ENCODE results near the gene ADAMTS2.

ADAMTS2 gene

DNA sequence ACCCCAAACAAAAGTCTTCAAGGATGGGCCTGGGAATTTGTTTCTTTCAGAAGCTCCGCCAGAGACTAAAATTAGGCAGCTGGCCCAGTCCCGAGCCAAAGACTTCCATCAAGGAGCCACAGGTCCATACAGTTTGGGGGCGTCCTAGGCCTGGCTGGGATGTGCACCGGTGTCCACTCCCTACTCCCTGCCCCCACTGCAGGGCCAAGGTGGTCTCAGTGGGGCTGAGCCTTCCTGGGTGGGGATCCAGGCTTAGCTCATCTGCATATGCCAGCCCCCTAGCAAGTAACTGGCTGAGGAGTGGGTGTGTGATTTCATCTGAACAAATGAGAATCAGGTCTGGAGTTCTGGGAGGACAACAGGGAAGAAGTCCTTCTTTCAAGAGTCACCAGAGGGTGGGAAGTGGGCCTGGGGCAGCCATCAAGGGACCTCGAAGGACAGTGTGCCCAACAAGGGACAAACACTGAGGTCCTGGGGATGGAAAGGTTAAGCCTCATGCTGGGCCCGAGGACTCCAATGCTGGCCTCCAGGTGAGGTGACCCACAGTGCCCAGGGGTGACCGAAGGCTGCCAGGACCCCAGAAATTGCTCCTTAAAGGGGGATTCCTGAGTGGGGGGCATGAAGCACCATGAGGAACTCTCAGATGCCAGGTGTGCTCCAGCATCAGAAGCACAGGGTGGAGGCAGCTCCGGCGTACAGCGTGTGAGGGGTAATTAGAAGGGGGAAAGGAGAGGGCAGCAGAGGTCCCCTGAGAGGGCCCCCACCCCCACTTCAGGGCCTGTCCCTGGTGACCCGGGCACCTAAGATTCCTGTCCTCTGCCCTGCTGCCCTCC lies 193.8 kb downstream of the ADAMTS2 start:
- no peaks in the 10 kb centered on the region for H3K9me3 ChIP-seq (ENCODE audit: low read length)
- no peak overlapping the region for H3K4me2 ChIP-seq (ENCODE audit: low read length)
- TF ChIP-seq, protein P1, sequence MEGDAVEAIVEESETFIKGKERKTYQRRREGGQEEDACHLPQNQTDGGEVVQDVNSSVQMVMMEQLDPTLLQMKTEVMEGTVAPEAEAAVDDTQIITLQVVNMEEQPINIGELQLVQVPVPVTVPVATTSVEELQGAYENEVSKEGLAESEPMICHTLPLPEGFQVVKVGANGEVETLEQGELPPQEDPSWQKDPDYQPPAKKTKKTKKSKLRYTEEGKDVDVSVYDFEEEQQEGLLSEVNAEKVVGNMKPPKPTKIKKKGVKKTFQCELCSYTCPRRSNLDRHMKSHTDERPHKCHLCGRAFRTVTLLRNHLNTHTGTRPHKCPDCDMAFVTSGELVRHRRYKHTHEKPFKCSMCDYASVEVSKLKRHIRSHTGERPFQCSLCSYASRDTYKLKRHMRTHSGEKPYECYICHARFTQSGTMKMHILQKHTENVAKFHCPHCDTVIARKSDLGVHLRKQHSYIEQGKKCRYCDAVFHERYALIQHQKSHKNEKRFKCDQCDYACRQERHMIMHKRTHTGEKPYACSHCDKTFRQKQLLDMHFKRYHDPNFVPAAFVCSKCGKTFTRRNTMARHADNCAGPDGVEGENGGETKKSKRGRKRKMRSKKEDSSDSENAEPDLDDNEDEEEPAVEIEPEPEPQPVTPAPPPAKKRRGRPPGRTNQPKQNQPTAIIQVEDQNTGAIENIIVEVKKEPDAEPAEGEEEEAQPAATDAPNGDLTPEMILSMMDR (IDR thresholded peaks at IDR 0.05; ENCODE audit: low read length): no peak
- H3K36me3 ChIP-seq (ENCODE audit: insufficient read depth, low read length): no peaks in the 10 kb centered on the region
- H3F3A ChIP-seq (ENCODE audit: insufficient read depth, low read length): no peaks in the 10 kb centered on the region
- H4K20me1 ChIP-seq (ENCODE audit: insufficient read depth, low read length): no peaks in the 10 kb centered on the region
- H2AFZ ChIP-seq (ENCODE audit: low read length): no peak overlapping the region
- no peak overlapping the region for H3K9ac ChIP-seq (ENCODE audit: low read length)
- no peak overlapping the region for H3K4me3 ChIP-seq (ENCODE audit: low read depth, low read length, poor library complexity, severe bottlenecking)
- no peaks in the 10 kb centered on the region for H3K4me1 ChIP-seq (ENCODE audit: insufficient read depth, low read length, severe bottlenecking)
- no peaks in the 10 kb centered on the region for H3K27me3 ChIP-seq (ENCODE audit: insufficient read depth, low read length)
- H3K79me2 ChIP-seq (ENCODE audit: insufficient read depth, low read length): no peaks in the 10 kb centered on the region
- no peak overlapping the region for H3K27ac ChIP-seq (ENCODE audit: low read depth, low read length, poor library complexity, severe bottlenecking)
- no peaks in the 10 kb centered on the region for H3K9me2 ChIP-seq (ENCODE audit: low read depth, low read length)

GRCh38 chr5:179150011-179150410 lies 195.2 kb downstream of the ADAMTS2 start:
- H3K4me3 ChIP-seq (ENCODE audit: low read depth, low read length, poor library complexity, severe bottlenecking): no peak overlapping the region

GRCh38 chr5:179149278-179149677 lies 196.0 kb downstream of the ADAMTS2 start:
- Histone ChIP-seq H2AFZ (ENCODE audit: low read length) (no peak overlapping the region), H3K27ac (ENCODE audit: low read depth, low read length, poor library complexity, severe bottlenecking) (no peak overlapping the region), H3K9ac (ENCODE audit: low read length) (no peak overlapping the region), H3K4me3 (ENCODE audit: low read depth, low read length, poor library complexity, severe bottlenecking) (no peak overlapping the region), H3K4me2 (ENCODE audit: low read length) (no peak overlapping the region), H3F3A (ENCODE audit: insufficient read depth, low read length) (no peaks in the 10 kb centered on the region), H3K4me1 (ENCODE audit: insufficient read depth, low read length, severe bottlenecking) (no peaks in the 10 kb centered on the region), H3K9me3 (ENCODE audit: low read length) (no peaks in the 10 kb centered on the region), H3K36me3 (ENCODE audit: insufficient read depth, low read length) (no peaks in the 10 kb centered on the region), H3K79me2 (ENCODE audit: insufficient read depth, low read length) (no peaks in the 10 kb centered on the region), H4K20me1 (ENCODE audit: insufficient read depth, low read length) (no peaks in the 10 kb centered on the region), H3K9me2 (ENCODE audit: low read depth, low read length) (no peaks in the 10 kb centered on the region), H3K27me3 (ENCODE audit: insufficient read depth, low read length) (no peaks in the 10 kb centered on the region; the same call in 1 of the 2 replicates)
- TF ChIP-seq, protein P1 (IDR thresholded peaks at IDR 0.05; ENCODE audit: low read length): no peak
- TF ChIP-seq EZH2 (IDR thresholded peaks at IDR 0.05; ENCODE audit: borderline replicate concordance, low read length): no peak

More at GRCh38 chr5:179150011-179150410, 195.2 kb downstream of the ADAMTS2 start:
- H3K9ac ChIP-seq (ENCODE audit: low read length): no peak overlapping the region
- H3K9me3 ChIP-seq (ENCODE audit: low read length): no peaks in the 10 kb centered on the region
- H3F3A ChIP-seq (ENCODE audit: insufficient read depth, low read length): no peaks in the 10 kb centered on the region
- no peaks in the 10 kb centered on the region for H3K36me3 ChIP-seq (ENCODE audit: insufficient read depth, low read length)
- H3K27ac ChIP-seq (ENCODE audit: low read depth, low read length, poor library complexity, severe bottlenecking): no peak overlapping the region
- no peaks in the 10 kb centered on the region for H4K20me1 ChIP-seq (ENCODE audit: insufficient read depth, low read length)
- H3K4me1 ChIP-seq (ENCODE audit: insufficient read depth, low read length, severe bottlenecking): no peaks in the 10 kb centered on the region
- no peak overlapping the region for H2AFZ ChIP-seq (ENCODE audit: low read length)
- H3K27me3 ChIP-seq (ENCODE audit: insufficient read depth, low read length): no peaks in the 10 kb centered on the region
- no peak for TF ChIP-seq EZH2 (IDR thresholded peaks at IDR 0.05; ENCODE audit: borderline replicate concordance, low read length)
- TF ChIP-seq, protein P1 (IDR thresholded peaks at IDR 0.05; ENCODE audit: low read length): no peak
- no peaks in the 10 kb centered on the region for H3K9me2 ChIP-seq (ENCODE audit: low read depth, low read length)
- H3K79me2 ChIP-seq (ENCODE audit: insufficient read depth, low read length): no peaks in the 10 kb centered on the region
- no peak overlapping the region for H3K4me2 ChIP-seq (ENCODE audit: low read length)

All from OCI-LY1 (cell line).